Lung (tissue), 12 donors: ENCODE data around the gene CTDSPL. TPM values are rescaled to one million over a fixed set of nuclear protein-coding genes. Genes with fewer than 3 reads are reported as not detected.
A peak's percentile ranks its signal among the peaks of the same experiment; 100 is the strongest.

Experiments used
- ATAC-seq: fragments of 200-7000 bp; cut with Tn5 transposase; one replicate; pipeline ENCODE4 v1.9.1; 2020; ENCODE audit warnings: moderate number of reproducible peaks; ENCODE audit not compliant: insufficient read depth, low FRiP score
- DNase-seq, 3 donors: peaks; one replicate each; pipeline ENCODE4 v3.0.0-alpha.2; 2013 to 2017
- H3K27ac ChIP-seq, 2 donors: one replicate each; pipeline ENCODE4 v1.5.1; 2013; ENCODE audit warnings: mild to moderate bottlenecking in 2 of 2, moderate library complexity in 2 of 2, control low read depth in 1 of 2, inconsistent platforms in 1 of 2, low read depth in 1 of 2, low read length in 1 of 2
- H3K27me3 ChIP-seq, 3 donors: one replicate each; pipeline ENCODE4 v1.5.1; 2013; ENCODE audit warnings: low read length in 2 of 3; ENCODE audit not compliant: control insufficient read depth in 3 of 3, insufficient read depth in 3 of 3
- H3K36me3 ChIP-seq, 4 donors: one replicate each; pipeline ENCODE4 v1.5.1; 2013; ENCODE audit warnings: low read length in 4 of 4, mild to moderate bottlenecking in 1 of 4, moderate library complexity in 1 of 4; ENCODE audit not compliant: control insufficient read depth in 4 of 4, insufficient read depth in 4 of 4
- H3K4me1 ChIP-seq, 5 donors: one replicate each; pipeline ENCODE4 v1.5.1; 2013; ENCODE audit warnings: low read length in 5 of 5, mild to moderate bottlenecking in 2 of 5, moderate library complexity in 1 of 5; ENCODE audit not compliant: control insufficient read depth in 5 of 5, insufficient read depth in 5 of 5
- H3K4me3 ChIP-seq: one replicate; pipeline ENCODE4 v1.5.1; 2013; ENCODE audit warnings: mild to moderate bottlenecking, control low read depth, moderate library complexity
- H3K9ac ChIP-seq, 2 donors: one replicate each; pipeline ENCODE4 v1.5.1; 2013; ENCODE audit warnings: low read length in 2 of 2, control low read depth in 1 of 2; ENCODE audit not compliant: insufficient read depth in 1 of 2
- H3K9me3 ChIP-seq, 4 donors: one replicate each; pipeline ENCODE4 v1.5.1; 2013; ENCODE audit warnings: low read length in 3 of 4, mild to moderate bottlenecking in 1 of 4, moderate library complexity in 1 of 4; ENCODE audit not compliant: control insufficient read depth in 4 of 4, insufficient read depth in 3 of 4
- CTCF ChIP-seq: IDR thresholded peaks from 2 replicates; pipeline ENCODE4 v1.5.1; 2012; ENCODE audit warnings: mild to moderate bottlenecking; ENCODE audit errors: control extremely low read depth, extremely low read depth
- WGBS, 2 donors: extraction: QIAGEN DNeasy Blood & Tissue Kit; methylation state at CpG; one replicate each; pipeline ENCODE4 v1.1.7; 2013; 5-methylcytosine and 5-hydroxymethylcytosine counted together
- polyA plus RNA-seq, 2 donors: library from polyadenylated mRNA; stranded (reverse); fragments of 200-250 nt; gene quantifications; one replicate each; pipeline ENCODE4 v1.2.1, GENCODE V29; 2013
- total RNA-seq, 2 donors: library from RNA; depleted of rRNA in 1 of 2; stranded (reverse); fragments of >200 nt in 1 of 2; gene quantifications; one replicate each; pipeline ENCODE4 v1.2.1, GENCODE V29; 2014 to 2021
- donor health status: control.
- donor health status: control.
- donor health status: Bipolar disorder and iron deficiency.
- donor health status: healthy.
- donor health status: DM: yes; HTN: yes; CAD: no.

Gene CTDSPL
- total and polyA plus RNA-seq, 4 donors: 12.5 to 79.1 (median 33.5) TPM

- WGBS, 2 donors: 68 to 73% methylated on average over 3 of the region's 3 CpGs
- no peak for TF ChIP-seq CTCF
- Histone ChIP-seq H3K9ac (peak overlapping the region in 1 of 2 donors; percentile 54), H3K4me1 (peaks cover 11 to 71% (median 39%) of the 10 kb centered on the region in 5 donors), H3K4me3 (no peak overlapping the region), H3K9me3 (no peaks in the 10 kb centered on the region), H3K27me3 (no peaks in the 10 kb centered on the region), H3K36me3 (no peaks in the 10 kb centered on the region), H3K27ac (no peak overlapping the region)
- peak in 2 of 3 donors; percentile 82 to 84 for DNase-seq
- no peak for ATAC-seq
Measured at GRCh38 chr3:37923569-37924040, 61.9 kb downstream of the CTDSPL start.

- 60 to 70% methylated on average over 7 of the region's 7 CpGs for WGBS, 2 donors
Measured at GRCh38 chr3:37924453-37924852, 62.8 kb downstream of the CTDSPL start.

GRCh38 chr3:37925157-37925556 lies 63.5 kb downstream of the CTDSPL start:
- H3K4me1 ChIP-seq: peaks cover 11 to 58% (median 31%) of the 10 kb centered on the region in 5 donors
- ATAC-seq (no peak), DNase-seq (no peak)
- no peak for TF ChIP-seq CTCF
- H3K9ac ChIP-seq: peak overlapping the region in 1 of 2 donors; percentile 20
- H3K9me3 ChIP-seq: peaks cover 0 to 3% (median 0%) of the 10 kb centered on the region in 4 donors
- H3K36me3 ChIP-seq: no peaks in the 10 kb centered on the region
- 66 to 87% methylated on average over 2 of the region's 2 CpGs for WGBS, 2 donors
- H3K4me3 ChIP-seq: no peak overlapping the region
- no peaks in the 10 kb centered on the region for H3K27me3 ChIP-seq
- H3K27ac ChIP-seq: peak overlapping the region in 1 of 2 donors; percentile 86

More at GRCh38 chr3:37924453-37924852, 62.8 kb downstream of the CTDSPL start:
- TF ChIP-seq CTCF: no peak
- Histone ChIP-seq H3K27ac (peak overlapping the region in 1 of 2 donors; percentile 86), H3K4me3 (no peak overlapping the region), H3K4me1 (peaks cover 11 to 65% (median 33%) of the 10 kb centered on the region in 5 donors), H3K27me3 (no peaks in the 10 kb centered on the region), H3K36me3 (no peaks in the 10 kb centered on the region), H3K9me3 (peaks cover 0 to 3% (median 0%) of the 10 kb centered on the region in 4 donors), H3K9ac (peak overlapping the region in 1 of 2 donors; percentile 54)
- DNase-seq (no peak), ATAC-seq (no peak)

- H3K9ac ChIP-seq: no peak overlapping the region
- TF ChIP-seq CTCF: no peak
- H3K36me3 ChIP-seq: no peaks in the 10 kb centered on the region
- no peak overlapping the region for H3K4me3 ChIP-seq
- DNase-seq: peak in 1 of 3 donors; percentile 61
- H3K4me1 ChIP-seq: peaks cover 11 to 61% (median 31%) of the 10 kb centered on the region in 5 donors
- no peak for ATAC-seq
- WGBS, 2 donors: 90 to 93% methylated on average over 3 of the region's 3 CpGs
- no peak overlapping the region for H3K27ac ChIP-seq
- H3K27me3 ChIP-seq: no peaks in the 10 kb centered on the region
- H3K9me3 ChIP-seq: peaks cover 0 to 3% (median 0%) of the 10 kb centered on the region in 4 donors
Measured at GRCh38 chr3:37926611-37927010, 64.9 kb downstream of the CTDSPL start.
